ENCODE measurements around the gene IGFN1.

Gene IGFN1

DNA sequence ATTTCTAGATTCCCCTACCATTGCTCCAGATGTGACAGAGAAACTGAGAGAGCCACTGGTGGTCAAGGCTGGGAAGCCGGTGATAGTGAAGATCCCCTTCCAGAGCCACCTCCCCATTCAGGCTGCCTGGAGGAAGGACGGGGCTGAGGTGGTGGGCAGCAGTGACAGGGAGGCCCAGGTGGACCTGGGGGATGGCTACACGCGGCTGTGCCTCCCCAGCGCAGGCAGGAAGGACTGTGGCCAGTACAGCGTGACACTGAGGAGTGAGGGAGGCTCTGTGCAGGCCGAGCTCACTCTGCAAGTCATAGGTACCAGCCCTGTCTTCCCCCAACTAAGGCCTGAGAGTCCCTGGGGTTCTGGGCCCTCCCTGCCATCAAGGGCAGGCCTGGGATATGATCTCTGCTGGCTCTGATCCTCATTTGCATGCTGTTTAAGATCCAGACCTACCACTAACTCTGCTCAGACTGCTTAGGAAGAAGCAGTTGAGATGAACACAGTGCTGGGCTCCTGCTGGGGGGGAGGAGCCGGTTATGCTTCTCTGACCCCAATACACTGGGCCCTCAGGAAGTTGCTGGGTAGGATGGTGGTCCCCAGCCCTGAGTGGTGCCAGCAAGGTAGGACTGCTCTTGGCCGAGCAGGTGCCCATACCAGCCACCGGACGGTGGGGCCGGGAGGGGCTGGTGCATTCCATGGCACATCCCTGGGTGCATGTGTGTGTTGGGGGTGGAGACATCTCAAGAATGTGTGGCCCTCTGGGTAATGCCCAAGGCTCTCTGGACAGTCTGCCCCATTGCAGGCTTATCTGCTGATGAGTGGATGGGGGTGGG, 25.1 kb downstream of the IGFN1 start:
- no peak for DNase-seq (ENCODE audit: low read depth)
- no peak for TF ChIP-seq CTCF (IDR thresholded peaks at IDR 0.05; ENCODE audit: low read length, missing control alignments)

GRCh38 chr1:201216395-201217085, 25.9 kb downstream of the IGFN1 start:
- H3K4me3 ChIP-seq (replicated peaks; ENCODE audit: low read depth, low read length), result no peak overlapping the region
- TF ChIP-seq CTCF (IDR thresholded peaks at IDR 0.05; ENCODE audit: low read length, missing control alignments), result no peak
- no peak for DNase-seq (ENCODE audit: low read depth)

More for the DNA sequence above, 25.1 kb downstream of the IGFN1 start:
- H3K4me3 ChIP-seq (replicated peaks; ENCODE audit: low read depth, low read length), result no peak overlapping the region

DNA sequence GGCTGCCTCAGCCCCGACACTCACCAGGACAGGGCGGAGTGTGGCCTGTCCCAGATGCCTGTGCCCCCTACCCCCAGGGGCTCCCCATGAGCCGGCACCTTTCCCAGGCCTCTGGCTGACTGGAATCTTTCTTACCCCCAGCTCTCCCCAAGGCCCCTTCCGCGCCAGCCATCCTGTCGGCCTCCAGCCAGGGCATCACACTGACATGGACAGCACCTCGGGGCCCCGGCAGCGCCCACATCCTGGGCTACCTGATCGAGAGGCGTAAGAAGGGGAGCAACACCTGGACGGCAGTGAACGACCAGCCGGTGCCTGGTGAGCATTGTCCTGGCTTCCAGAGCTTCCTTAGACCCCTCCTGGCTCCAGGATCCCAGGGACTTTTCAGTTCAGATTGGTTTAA, 26.5 kb downstream of the IGFN1 start:
- no peak for DNase-seq (ENCODE audit: low read depth)
- no peak for TF ChIP-seq CTCF (IDR thresholded peaks at IDR 0.05; ENCODE audit: low read length, missing control alignments)
- H3K4me3 ChIP-seq (replicated peaks; ENCODE audit: low read depth, low read length), result no peak overlapping the region

DNA sequence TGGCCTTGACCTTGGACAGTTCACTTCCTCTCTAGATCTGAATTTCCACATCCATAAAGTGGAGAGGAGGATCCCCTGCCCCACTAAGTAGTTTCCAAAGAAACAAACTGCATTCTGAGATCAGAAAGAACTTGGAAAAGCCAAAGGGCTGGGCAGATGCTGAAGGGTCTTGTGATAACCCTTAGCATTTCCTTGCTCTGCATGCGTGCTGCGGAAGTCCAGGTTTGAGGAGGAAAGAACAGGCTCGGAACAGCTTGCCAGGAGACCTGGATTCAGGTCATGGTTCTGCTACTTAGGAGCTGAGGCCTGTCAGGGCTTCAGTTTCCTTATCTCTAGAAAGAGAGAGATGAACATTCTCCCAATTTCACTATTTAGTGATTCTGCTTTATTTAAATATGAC, 27.2 kb downstream of the IGFN1 start:
- H3K4me3 ChIP-seq (replicated peaks; ENCODE audit: low read depth, low read length), result no peak overlapping the region
- TF ChIP-seq CTCF (IDR thresholded peaks at IDR 0.05; ENCODE audit: low read length, missing control alignments), result no peak
- no peak for DNase-seq (ENCODE audit: low read depth)

GRCh38 chr1:201218409-201218808, 27.8 kb downstream of the IGFN1 start:
- DNase-seq (ENCODE audit: low read depth), result no peak
- H3K4me3 ChIP-seq (replicated peaks; ENCODE audit: low read depth, low read length), result no peak overlapping the region
- TF ChIP-seq CTCF (IDR thresholded peaks at IDR 0.05; ENCODE audit: low read length, missing control alignments), result no peak

- no peak for DNase-seq (ENCODE audit: low read depth)
- TF ChIP-seq CTCF (IDR thresholded peaks at IDR 0.05; ENCODE audit: low read length, missing control alignments), result no peak
- H3K4me3 ChIP-seq (replicated peaks; ENCODE audit: low read depth, low read length), result no peak overlapping the region
Measured at GRCh38 chr1:201219481-201220387, 29.1 kb downstream of the IGFN1 start.
